ENCODE data around the gene DCAF15.

DNA sequence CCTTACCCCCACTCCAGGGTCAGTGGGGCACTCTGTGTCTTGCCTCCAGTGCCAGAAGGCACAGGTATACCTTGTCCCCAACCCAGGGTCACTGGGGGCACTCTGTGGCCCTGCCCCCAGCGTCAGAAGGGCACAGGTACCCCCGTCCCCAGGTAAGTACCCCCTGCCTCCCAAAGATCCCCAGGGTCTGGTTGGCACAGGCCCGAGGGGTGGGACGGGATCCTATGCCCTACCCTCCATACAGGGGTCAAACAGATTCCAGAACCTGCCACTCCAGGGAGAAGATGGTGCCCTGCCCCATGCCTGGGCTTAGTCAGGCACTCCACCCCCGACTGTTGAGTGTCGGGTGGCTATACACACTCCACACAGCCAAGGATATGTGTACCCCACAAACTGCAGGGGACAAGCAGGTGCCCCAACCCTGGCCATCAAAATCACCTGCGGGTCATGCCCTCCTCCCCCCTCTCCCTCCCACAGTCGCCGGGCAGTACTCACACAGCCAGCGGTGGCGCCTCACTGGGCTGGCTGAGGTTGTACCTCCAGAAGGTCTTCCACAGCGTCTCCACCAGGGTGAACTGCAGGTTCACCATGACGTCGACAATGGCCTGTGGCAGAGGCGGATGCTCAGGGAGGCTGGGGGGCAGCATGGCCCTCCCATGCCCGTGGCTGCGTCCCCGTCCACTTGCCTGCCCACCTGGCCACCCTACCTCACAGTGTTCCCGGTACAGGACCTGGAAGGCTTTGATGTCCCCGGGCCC is 13.8 kb downstream of the DCAF15 start:
- TF ChIP-seq CTCF (IDR thresholded peaks at IDR 0.05) (no peak), POLR2A (IDR thresholded peaks at IDR 0.05) (no peak)
